HEK293 (cell line): ENCODE results near the gene SEC11A.
"Not testable (repeated sequence)": the region's sequence is repeated elsewhere in the genome, so short reads cannot be mapped to it uniquely, and the experiment has no call there.

ENCODE experiments used
- BCL6B ChIP-seq: fragments of 450-650 bp; formaldehyde crosslinking; IDR thresholded peaks from 2 replicates; pipeline ENCODE4 v1.5.1; 2017; ENCODE audit warnings: missing biosample characterization, missing genetic modification characterization
- CTCF ChIP-seq: fragments of 450-650 bp; formaldehyde crosslinking; IDR thresholded peaks from 2 replicates; pipeline ENCODE4 v1.5.1; 2016; ENCODE audit warnings: missing biosample characterization, missing genetic modification characterization
- ZNF138 ChIP-seq: fragments of 450-650 bp; formaldehyde crosslinking; IDR thresholded peaks from 2 replicates; pipeline ENCODE4 v1.5.1; 2016; ENCODE audit warnings: missing biosample characterization, missing genetic modification characterization, borderline replicate concordance
- ZNF202 ChIP-seq: fragments of 450-650 bp; formaldehyde crosslinking; IDR thresholded peaks from 2 replicates; pipeline ENCODE4 v1.5.1; 2016; ENCODE audit warnings: missing biosample characterization, missing genetic modification characterization, borderline replicate concordance
- ZNF24 ChIP-seq: fragments of 450-650 bp; formaldehyde crosslinking; IDR thresholded peaks from 2 replicates; pipeline ENCODE4 v1.5.1; 2016; ENCODE audit warnings: missing biosample characterization, missing genetic modification characterization
- ZNF747 ChIP-seq: fragments of 450-650 bp; formaldehyde crosslinking; IDR thresholded peaks from 2 replicates; pipeline ENCODE4 v1.5.1; 2016; ENCODE audit warnings: missing biosample characterization, missing genetic modification characterization

GRCh38 chr15:84754889-84755288 lies 39.0 kb upstream of the SEC11A start:
- TF ChIP-seq CTCF (tag by site-specific recombination); ZNF138 (tag by site-specific recombination); ZNF24 (tag by site-specific recombination); ZNF747 (tag by site-specific recombination); ZNF202 (tag by site-specific recombination); BCL6B: not testable (repeated sequence)
